ENCODE data around the gene SHROOM3.

GRCh38 chr4:76544725-76545124, 109.7 kb downstream of the SHROOM3 start:
- no peak for TF ChIP-seq YY1 (IDR thresholded peaks at IDR 0.05; ENCODE audit: insufficient read depth, insufficient read length)
- TF ChIP-seq ZNF274 (IDR thresholded peaks at IDR 0.05; ENCODE audit: low read depth, low read length): no peak

Data from NT2/D1 (cell line).